ENCODE measurements around the gene MGMT. TPM values are rescaled to one million over a fixed set of nuclear protein-coding genes. Genes with fewer than 3 reads are reported as not detected.

MGMT gene
- total RNA-seq, 2 donors from 2014 or later, result 18.3 to 25.5 TPM

- no peaks in the 10 kb centered on the region for H3K27me3 ChIP-seq (replicated peaks; ENCODE audit: insufficient read depth)
- no peak overlapping the region for H3K4me3 ChIP-seq
- no peaks in the 10 kb centered on the region for H3K9me3 ChIP-seq
- DNase-seq (ENCODE audit: low spot score) (no peak), ATAC-seq (ENCODE audit: insufficient number of reproducible peaks, low FRiP score, low read depth) (no peak)
- no peak overlapping the region for H3K27ac ChIP-seq
- H3K4me1 ChIP-seq (ENCODE audit: control insufficient read depth in 1 of 2, low read depth in 2 of 2), result no peaks in the 10 kb centered on the region
- H3K36me3 ChIP-seq, result no peaks in the 10 kb centered on the region
- no peak for TF ChIP-seq CTCF (IDR thresholded peaks at IDR 0.05)
Observed at GRCh38 chr10:129450391-129450790, 16.6 kb upstream of the MGMT start.

- H3K36me3 ChIP-seq, result no peaks in the 10 kb centered on the region
- TF ChIP-seq CTCF (IDR thresholded peaks at IDR 0.05), result no peak
- DNase-seq (ENCODE audit: low spot score) (no peak), ATAC-seq (ENCODE audit: insufficient number of reproducible peaks, low FRiP score, low read depth) (no peak)
- no peak overlapping the region for H3K4me3 ChIP-seq
- no peaks in the 10 kb centered on the region for H3K4me1 ChIP-seq (ENCODE audit: control insufficient read depth in 1 of 2, low read depth in 2 of 2)
- no peaks in the 10 kb centered on the region for H3K27me3 ChIP-seq (replicated peaks; ENCODE audit: insufficient read depth)
- H3K27ac ChIP-seq, result no peak overlapping the region
- no peaks in the 10 kb centered on the region for H3K9me3 ChIP-seq
Observed at GRCh38 chr10:129455625-129456024, 11.4 kb upstream of the MGMT start.

GRCh38 chr10:129459762-129460539, 7.1 kb upstream of the MGMT start:
- no peaks in the 10 kb centered on the region for H3K36me3 ChIP-seq
- ATAC-seq (ENCODE audit: insufficient number of reproducible peaks, low FRiP score, low read depth) (no peak), DNase-seq (ENCODE audit: low spot score) (no peak)
- TF ChIP-seq CTCF (IDR thresholded peaks at IDR 0.05), result no peak
- H3K4me1 ChIP-seq (ENCODE audit: control insufficient read depth in 1 of 2, low read depth in 2 of 2), result no peaks in the 10 kb centered on the region
- no peaks in the 10 kb centered on the region for H3K27me3 ChIP-seq (replicated peaks; ENCODE audit: insufficient read depth)
- H3K9me3 ChIP-seq, result no peaks in the 10 kb centered on the region
- no peak overlapping the region for H3K4me3 ChIP-seq
- H3K27ac ChIP-seq, result no peak overlapping the region

GRCh38 chr10:129462257-129462795, 4.7 kb upstream of the MGMT start:
- Histone ChIP-seq H3K36me3 (no peaks in the 10 kb centered on the region), H3K9me3 (no peaks in the 10 kb centered on the region), H3K27me3 (replicated peaks; ENCODE audit: insufficient read depth) (no peaks in the 10 kb centered on the region), H3K4me1 (ENCODE audit: control insufficient read depth in 1 of 2, low read depth in 2 of 2) (peaks cover 5 to 11% of the 10 kb centered on the region in 2 donors), H3K4me3 (no peak overlapping the region), H3K27ac (no peak overlapping the region)
- ATAC-seq (ENCODE audit: insufficient number of reproducible peaks, low FRiP score, low read depth) (no peak), DNase-seq (ENCODE audit: low spot score) (no peak)
- TF ChIP-seq CTCF (IDR thresholded peaks at IDR 0.05), result no peak

GRCh38 chr10:129464251-129464650, 2.8 kb upstream of the MGMT start:
- Histone ChIP-seq H3K9me3 (no peaks in the 10 kb centered on the region), H3K4me3 (no peak overlapping the region), H3K27ac (no peak overlapping the region), H3K36me3 (no peaks in the 10 kb centered on the region), H3K27me3 (replicated peaks; ENCODE audit: insufficient read depth) (no peaks in the 10 kb centered on the region), H3K4me1 (ENCODE audit: control insufficient read depth in 1 of 2, low read depth in 2 of 2) (peaks cover 9 to 20% of the 10 kb centered on the region in 2 donors)
- TF ChIP-seq CTCF (IDR thresholded peaks at IDR 0.05), result no peak
- DNase-seq (ENCODE audit: low spot score) (no peak), ATAC-seq (ENCODE audit: insufficient number of reproducible peaks, low FRiP score, low read depth) (no peak)
